GM18498 (cell line): ENCODE measurements around the gene GLCE.
"Not testable (repeated sequence)": the region's sequence is repeated elsewhere in the genome, so short reads cannot be mapped to it uniquely, and the experiment has no call there.

Source experiments
- ATAC-seq: cut with Tn5 transposase; IDR thresholded peaks from one replicate; pipeline ENCODE4 v1.9.1; 2021; ENCODE audit warnings: mild to moderate bottlenecking, moderate library complexity; ENCODE audit not compliant: unreplicated experiment

The GLCE gene

DNA sequence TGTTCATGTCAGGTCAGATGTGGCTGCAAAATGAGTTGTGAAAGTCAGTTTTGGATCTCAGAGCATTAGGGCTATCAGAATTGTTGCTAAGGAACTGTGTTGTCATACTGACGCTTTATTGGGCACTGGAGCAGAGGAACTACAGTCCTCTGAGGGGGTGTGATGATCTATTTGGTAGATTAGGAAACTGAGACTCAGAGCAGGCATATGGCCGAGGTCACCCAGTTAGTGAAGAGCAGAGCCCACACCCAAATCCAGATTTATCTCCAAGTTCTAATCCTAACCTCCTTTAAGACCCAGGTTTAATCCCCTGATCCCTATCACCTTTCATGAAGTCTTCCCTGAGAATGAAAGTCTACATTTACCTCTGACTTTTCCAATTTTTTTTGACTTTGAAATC, 25.6 kb upstream of the GLCE start:
- no peak for ATAC-seq

DNA sequence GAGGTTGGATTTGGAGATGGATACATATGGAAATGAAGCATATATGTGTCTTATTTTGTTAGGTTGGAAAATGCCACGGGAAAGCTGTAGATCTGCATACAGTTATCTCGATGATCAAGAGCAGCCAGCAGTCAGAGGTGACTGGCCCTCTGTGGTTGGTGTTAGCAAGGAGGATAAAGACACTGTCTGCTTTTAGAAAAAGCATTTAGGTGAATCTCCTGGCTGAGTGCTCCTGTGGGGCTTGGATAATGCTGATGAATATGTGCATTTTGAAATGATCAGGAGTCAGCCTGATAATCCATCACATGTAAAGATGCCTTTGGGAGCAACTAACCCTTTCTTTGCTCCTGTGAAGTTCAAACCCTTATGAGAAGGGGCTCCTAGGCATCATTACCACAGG, 24.9 kb upstream of the GLCE start:
- ATAC-seq = no peak

GRCh38 chr15:69138963-69139362, 21.5 kb upstream of the GLCE start:
- no peak for ATAC-seq

DNA sequence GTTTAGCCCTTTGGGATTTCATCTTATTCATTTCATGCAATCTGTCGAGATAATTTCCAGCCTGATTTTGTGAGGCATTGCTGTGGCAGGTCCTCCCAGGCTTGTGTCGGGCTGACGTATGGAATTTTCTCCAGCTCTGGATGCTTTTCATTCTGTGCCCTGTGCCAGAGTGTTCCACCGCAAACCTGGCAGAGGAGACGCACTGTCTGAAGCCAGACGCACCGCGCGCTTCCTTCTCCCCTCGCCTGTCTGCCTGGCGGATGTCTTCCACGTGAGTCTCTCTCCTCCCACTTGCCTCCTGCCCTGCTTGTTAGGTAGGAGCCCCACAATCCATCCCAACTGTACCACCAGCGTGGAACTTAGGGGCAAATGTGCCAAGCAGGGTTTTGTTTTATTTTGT, 20.1 kb upstream of the GLCE start:
- ATAC-seq = no peak

DNA sequence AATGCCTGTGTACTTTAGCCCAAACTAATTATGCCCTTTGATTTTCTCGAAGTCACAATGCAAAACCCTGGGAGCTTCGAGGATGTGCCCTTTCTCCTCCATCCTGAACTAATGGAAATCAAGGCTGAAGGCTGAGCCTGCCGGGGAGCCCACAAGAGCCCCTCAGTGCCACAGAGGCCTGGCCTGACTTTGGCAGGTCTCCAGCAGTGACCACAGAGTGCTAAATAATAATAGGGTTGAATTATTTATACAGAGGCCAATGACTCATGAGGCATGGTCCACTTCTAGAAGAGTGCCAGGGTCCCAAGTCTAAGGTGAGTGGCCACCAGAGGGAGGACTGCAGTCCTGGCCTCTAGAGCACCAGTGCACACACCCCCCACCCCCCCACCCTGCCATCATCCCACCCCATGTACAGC, 19.1 kb upstream of the GLCE start:
- ATAC-seq = no peak

DNA sequence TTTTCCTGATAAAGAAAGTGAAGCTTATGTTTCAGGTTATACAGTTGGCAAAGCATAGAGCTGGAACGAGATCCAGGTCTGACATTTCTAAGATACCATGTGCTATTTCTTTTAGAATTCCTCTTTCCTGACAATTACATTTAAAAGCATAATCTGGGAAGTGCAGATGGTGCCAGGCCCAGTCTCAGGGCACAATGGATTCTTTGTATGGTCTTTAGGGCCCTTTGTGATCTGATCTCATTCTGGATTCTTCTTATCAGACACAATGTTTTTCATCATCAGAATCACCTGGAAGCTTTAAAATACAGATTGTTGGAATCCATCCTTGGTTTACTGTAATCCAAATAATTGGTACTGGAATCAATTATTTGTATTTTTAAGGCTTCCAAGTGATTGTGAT, 18.6 kb upstream of the GLCE start:
- no peak for ATAC-seq

- no peak for ATAC-seq
Observed at GRCh38 chr15:69143756-69144436, 16.5 kb upstream of the GLCE start.

GRCh38 chr15:69144530-69144929, 15.9 kb upstream of the GLCE start:
- no peak for ATAC-seq

DNA sequence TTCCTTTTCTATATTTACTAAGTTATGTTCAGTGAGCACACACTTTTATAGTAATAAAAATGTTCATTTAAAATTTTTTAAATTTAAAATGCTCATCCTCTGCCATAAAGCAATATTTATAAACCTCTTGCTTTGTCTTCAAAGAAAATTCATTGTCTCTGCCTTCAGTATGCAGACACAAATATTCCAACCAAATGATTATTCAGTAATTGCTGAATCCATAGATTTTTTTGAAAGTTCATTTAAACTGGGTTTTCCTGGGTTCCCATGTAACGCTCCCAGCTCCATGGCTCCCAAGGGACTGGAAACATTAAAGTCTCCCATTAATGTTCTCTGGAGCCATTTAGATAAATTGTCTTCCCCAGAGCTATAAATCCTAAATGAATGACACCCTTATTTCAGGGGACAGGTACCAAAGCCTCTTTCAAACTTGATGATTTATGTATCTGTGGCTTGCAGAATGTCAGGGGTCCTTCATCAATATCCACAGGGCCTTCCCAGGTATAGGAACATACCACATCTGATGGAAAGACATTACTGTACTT, 15.2 kb upstream of the GLCE start:
- ATAC-seq = no peak

GRCh38 chr15:69145694-69146492, 14.5 kb upstream of the GLCE start:
- ATAC-seq = no peak

DNA sequence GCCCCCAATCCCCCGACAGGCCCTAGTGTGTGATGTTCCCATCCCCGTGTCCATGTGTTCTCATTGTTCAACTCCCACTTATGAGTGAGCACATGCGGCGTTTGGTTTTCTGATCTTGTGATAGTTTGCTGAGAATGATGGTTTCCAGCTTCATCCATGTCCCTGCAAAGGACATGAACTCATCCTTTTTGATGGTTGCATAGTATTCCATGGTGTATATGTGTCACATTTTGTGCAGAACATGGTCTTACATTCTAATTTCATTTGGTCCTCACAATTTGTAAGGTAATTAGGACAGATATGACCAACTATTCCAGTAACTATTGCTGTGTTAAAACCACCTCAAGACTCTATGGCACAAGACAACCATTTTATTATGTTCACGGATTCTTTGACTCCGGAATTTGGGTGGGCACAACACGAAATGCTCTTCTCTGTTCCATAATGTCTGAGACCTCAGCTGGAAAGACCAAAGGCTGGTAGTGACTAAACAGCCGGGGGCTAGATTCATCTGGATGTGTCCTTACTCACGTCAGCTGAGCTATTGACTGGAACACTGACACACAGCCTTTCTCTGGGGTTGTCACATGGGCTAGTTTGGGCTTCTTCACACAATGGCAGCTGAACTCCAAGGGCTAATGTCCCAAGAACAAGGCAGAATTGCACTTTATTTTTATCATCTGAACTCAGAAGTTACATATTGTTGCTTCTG, 13.6 kb upstream of the GLCE start:
- ATAC-seq = no peak

DNA sequence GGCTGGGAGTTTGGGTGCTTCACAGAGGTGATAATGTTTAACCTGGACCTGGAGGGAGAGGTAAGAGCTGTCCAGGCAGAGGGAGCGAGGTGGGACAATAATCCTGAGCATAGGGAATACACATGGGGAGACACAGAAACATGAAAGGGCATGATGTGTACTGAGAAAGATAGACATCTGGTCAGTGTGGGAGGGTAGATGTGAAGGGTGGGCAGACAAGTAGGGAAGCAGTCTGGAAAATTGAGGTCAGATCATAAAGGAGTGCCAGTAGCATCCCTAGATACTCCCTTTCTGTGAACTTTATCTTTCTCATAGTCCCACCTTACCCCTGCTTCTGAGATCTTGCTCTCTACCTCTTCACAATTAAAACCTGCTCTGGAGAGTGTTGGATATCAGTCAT, 12.0 kb upstream of the GLCE start:
- ATAC-seq = no peak

DNA sequence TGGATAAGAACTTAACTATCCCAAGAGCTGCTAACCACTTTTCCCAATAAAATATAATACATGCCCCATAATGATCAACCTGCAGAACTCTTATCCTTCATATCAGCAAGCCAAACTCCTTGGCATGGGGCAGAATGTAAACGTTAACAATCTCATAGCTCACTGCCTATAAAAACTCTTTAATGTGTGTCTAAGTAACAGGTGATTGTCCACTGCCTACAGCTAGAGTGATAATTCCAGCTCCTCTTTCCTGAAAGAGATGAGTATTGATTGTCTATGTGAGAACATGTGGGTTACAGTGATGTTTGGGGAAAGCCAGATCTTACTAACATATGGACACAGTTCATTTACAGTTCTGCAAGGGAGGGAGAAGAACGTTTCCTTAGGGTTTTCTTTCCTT, 11.3 kb upstream of the GLCE start:
- no peak for ATAC-seq

GRCh38 chr15:69149803-69150202, 10.6 kb upstream of the GLCE start:
- no peak for ATAC-seq

GRCh38 chr15:69150336-69150735, 10.1 kb upstream of the GLCE start:
- ATAC-seq = no peak

GRCh38 chr15:69150841-69151240, 9.6 kb upstream of the GLCE start:
- no peak for ATAC-seq

DNA sequence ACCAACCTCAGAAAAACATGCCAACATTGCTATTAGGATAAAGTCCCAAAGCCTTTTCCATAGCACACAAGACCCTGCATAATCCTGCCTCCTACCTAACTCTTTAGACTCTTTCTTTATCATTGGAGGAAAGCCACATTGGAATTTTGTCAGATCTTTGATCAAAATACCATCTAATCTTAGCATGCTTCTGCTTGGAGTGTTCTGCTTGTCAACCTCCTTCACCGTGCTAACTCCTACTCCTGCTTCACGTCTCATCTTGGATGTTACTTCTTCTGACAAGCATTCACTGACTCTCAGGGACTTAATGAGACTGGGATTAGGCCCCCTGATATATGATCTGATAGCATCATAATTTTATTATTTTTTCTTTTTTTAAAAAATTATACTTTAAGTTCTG, 7.4 kb upstream of the GLCE start:
- no peak for ATAC-seq

DNA sequence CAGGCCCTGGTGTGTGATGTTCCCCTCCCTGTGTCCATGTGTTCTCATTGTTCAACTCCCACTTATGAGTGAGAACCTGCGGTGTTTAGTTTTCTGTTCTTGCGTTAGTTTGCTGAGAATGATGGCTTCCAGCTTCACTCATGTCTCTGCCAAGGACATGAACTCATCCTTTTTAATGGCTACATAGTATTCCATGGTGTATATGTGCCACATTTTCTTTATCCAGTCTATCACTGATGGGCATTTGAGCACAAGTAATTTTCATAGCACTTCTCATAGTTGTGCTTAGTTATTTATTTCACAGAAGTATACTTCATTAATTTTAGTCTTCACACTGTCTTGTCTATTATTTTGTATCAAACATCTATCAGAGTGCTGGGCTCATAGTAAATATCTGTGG, 6.8 kb upstream of the GLCE start:
- not testable (repeated sequence) for ATAC-seq

GRCh38 chr15:69154078-69154477, 6.4 kb upstream of the GLCE start:
- ATAC-seq = no peak

DNA sequence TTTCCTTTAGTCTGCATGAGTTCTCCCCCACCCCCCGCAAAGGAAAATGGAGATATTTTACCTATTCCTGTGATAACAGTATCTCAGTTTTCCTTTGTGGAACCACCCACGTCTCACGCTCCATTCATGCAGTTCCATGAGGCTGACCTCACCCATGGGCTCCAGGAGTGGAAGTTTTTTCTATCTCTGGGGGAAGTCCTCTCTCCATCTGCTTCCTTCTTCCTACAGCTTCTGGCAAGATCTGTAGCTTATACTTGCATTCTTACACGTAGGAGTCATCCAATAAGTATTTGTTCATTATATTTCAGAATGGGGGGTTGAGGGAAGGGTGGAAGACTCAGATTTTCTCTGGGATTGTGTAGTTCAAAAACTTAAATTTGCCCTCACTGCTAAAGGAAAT, 5.8 kb upstream of the GLCE start:
- ATAC-seq = no peak

- no peak for ATAC-seq
Observed at GRCh38 chr15:69156736-69157381, 3.6 kb upstream of the GLCE start.
